Brain microvascular endothelial cell (primary cell): ENCODE results near the gene MAP2K4.
A peak's percentile ranks its signal among the peaks of the same experiment; 100 is the strongest.

Source experiments
- DNase-seq: peaks from one replicate; pipeline ENCODE4 v3.0.0-alpha.2; 2020
- H3K27ac ChIP-seq: fragments of 250-450 bp; sonication (Bioruptor Pico); 2 replicates; pipeline ENCODE4 v1.5.1; 2020; ENCODE audit warnings: mild to moderate bottlenecking, moderate library complexity
- H3K27me3 ChIP-seq: fragments of 250-450 bp; sonication (Bioruptor Pico); replicated peaks from 2 replicates; pipeline ENCODE4 v1.5.1; 2020; ENCODE audit warnings: mild to moderate bottlenecking
- H3K36me3 ChIP-seq: fragments of 250-450 bp; sonication (Bioruptor Pico); replicated peaks from 2 replicates; pipeline ENCODE4 v1.5.1; 2020; ENCODE audit warnings: mild to moderate bottlenecking
- H3K4me3 ChIP-seq: 2 replicates; pipeline ENCODE4 v1.5.1; 2011; ENCODE audit warnings: low read depth, mild to moderate bottlenecking, control low read depth, low read length, moderate library complexity
- in situ Hi-C: cut with HindIII; loops from 2 replicates; pipeline ENCODE4 v1.10.0; 2017; ENCODE audit warnings: low sequenced_read_pairs, low pct_ligation_motif_present
- TF ChIP-seq, protein P1 (sequence below): IDR thresholded peaks from 2 replicates; pipeline ENCODE4 v1.5.1; 2011; ENCODE audit warnings: low read depth, mild to moderate bottlenecking, moderate library complexity, low read length, control low read depth, inconsistent platforms; ENCODE audit errors: missing control alignments

MAP2K4 gene

GRCh38 chr17:12081720-12082119 is 61.0 kb downstream of the MAP2K4 start:
- TF ChIP-seq, protein P1, sequence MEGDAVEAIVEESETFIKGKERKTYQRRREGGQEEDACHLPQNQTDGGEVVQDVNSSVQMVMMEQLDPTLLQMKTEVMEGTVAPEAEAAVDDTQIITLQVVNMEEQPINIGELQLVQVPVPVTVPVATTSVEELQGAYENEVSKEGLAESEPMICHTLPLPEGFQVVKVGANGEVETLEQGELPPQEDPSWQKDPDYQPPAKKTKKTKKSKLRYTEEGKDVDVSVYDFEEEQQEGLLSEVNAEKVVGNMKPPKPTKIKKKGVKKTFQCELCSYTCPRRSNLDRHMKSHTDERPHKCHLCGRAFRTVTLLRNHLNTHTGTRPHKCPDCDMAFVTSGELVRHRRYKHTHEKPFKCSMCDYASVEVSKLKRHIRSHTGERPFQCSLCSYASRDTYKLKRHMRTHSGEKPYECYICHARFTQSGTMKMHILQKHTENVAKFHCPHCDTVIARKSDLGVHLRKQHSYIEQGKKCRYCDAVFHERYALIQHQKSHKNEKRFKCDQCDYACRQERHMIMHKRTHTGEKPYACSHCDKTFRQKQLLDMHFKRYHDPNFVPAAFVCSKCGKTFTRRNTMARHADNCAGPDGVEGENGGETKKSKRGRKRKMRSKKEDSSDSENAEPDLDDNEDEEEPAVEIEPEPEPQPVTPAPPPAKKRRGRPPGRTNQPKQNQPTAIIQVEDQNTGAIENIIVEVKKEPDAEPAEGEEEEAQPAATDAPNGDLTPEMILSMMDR: no peak
- H3K27ac ChIP-seq: no peak overlapping the region
- DNase-seq: no peak
- H3K36me3 ChIP-seq: peaks cover 3% of the 10 kb centered on the region
- in situ Hi-C loops: no loop called here
- no peaks in the 10 kb centered on the region for H3K27me3 ChIP-seq
- no peak overlapping the region for H3K4me3 ChIP-seq

DNA sequence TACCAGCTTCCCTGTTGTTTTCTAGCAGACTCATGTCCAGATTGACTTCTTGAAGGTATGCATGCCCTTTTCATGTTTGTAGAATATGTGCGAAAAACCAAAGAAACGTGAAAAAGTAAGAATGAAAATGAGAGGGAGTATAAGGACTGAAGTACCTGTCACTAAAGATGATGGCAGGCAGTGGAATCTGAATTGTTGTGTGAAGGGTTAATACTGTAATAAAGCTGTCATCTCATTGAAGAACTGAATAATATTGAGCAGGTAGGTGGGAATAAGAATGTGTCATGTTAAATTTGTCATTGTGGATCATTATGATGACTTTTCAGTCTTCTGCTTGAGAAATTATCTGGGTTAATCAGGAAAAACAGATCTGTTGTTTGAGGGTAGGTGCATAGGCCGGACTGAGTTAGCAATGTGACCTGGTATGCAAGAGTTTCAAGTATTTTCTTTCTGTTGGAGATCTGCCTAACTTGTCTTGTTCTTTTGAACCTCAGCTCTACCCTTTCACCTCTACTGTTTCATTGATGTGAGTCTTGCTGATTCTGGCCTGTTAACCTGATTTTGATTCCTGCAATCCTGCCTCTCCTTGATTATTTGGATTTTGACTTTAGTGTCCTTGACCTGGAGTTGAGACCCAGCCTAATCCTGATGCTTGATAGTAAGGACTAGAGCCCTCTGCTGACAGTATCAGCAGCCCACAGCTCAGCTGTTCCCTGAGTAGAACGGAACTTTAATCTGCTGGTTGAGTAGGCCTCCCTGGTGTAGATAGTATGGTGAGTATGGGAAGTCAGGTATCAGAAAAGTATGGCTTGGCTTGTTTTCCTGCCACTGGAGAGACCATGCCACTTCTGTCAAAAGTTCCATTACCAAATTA is 64.6 kb downstream of the MAP2K4 start:
- Histone ChIP-seq H3K4me3 (no peak overlapping the region), H3K27me3 (no peaks in the 10 kb centered on the region), H3K36me3 (no peaks in the 10 kb centered on the region), H3K27ac (no peak overlapping the region)
- TF ChIP-seq, protein P1: peak; percentile 27
- DNase-seq: no peak
- in situ Hi-C loops: no loop called here

DNA sequence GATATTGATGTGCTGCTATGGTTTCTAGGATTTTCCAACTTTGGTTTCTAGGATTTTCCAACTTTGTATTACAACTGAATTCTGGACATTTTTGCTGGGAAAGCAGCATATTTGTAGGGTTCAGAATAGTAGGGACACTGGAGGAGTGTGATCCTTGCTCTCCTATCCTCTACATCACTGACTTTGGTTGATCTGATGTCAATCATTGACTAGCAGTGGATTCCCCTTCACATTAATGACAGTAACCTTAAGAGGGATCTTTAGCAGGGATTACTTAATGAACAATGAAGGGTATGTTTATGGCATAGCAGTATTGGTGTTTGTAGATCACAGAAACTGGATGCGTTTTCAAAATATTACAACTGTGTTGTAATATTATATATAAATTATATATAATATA is 67.4 kb downstream of the MAP2K4 start:
- H3K27me3 ChIP-seq: no peaks in the 10 kb centered on the region
- no peak for DNase-seq
- H3K27ac ChIP-seq: no peak overlapping the region
- TF ChIP-seq, protein P1: no peak
- in situ Hi-C loops: no loop called here
- no peak overlapping the region for H3K4me3 ChIP-seq
- H3K36me3 ChIP-seq: no peaks in the 10 kb centered on the region

DNA sequence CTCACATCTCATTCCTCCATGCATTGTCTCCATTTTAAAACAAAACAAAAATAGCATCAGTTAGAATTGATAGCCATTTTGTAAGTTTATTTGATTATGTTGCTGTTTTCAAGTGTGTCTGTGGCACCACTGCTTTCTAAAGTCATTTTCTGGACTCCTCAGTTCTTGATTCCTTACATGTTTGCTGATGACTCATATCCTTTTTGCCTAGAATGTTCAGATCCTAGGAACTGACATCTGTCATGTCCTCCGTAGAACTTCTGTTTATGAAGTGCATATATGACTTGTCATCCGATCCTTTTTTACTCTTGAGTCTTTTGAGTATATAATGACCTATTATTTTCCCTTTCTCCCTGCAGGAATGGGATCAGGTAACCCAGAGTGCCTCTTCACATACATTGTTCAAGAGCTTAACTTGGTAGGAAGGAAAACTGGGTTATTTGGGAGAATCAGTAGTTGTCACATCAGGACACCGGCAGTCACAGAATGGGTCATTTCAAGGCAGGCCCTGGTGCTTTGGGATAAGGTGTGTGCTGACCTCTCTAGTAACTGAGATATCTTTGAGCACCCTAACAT is 69.2 kb downstream of the MAP2K4 start:
- Histone ChIP-seq H3K27ac (no peak overlapping the region), H3K36me3 (no peaks in the 10 kb centered on the region), H3K4me3 (no peak overlapping the region), H3K27me3 (no peaks in the 10 kb centered on the region)
- TF ChIP-seq, protein P1: no peak
- peak; percentile 62 for DNase-seq
- in situ Hi-C loops: no loop called here

- Histone ChIP-seq H3K27ac (no peak overlapping the region), H3K36me3 (no peaks in the 10 kb centered on the region), H3K4me3 (no peak overlapping the region), H3K27me3 (no peaks in the 10 kb centered on the region)
- in situ Hi-C loops: no loop called here
- DNase-seq: no peak
- TF ChIP-seq, protein P1: no peak
Measured at GRCh38 chr17:12094336-12094735, 73.7 kb downstream of the MAP2K4 start.

DNA sequence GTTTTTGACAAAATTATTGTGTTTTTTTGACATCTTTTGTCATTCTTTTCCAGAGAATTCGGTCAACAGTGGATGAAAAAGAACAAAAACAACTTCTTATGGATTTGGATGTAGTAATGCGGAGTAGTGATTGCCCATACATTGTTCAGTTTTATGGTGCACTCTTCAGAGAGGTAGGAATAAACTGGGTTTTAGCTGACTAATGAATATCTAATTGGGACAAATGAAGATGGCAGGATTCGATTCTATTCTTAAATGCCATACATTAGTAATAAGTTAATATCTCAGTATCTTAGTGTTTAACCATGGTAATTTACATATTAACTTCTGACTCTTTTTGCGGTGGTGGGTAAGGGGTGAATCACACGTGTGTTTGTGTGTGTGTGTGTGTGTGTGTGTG is 74.8 kb downstream of the MAP2K4 start:
- in situ Hi-C loops: no loop called here
- TF ChIP-seq, protein P1: no peak
- Histone ChIP-seq H3K36me3 (no peaks in the 10 kb centered on the region), H3K27ac (no peak overlapping the region), H3K27me3 (no peaks in the 10 kb centered on the region), H3K4me3 (no peak overlapping the region)
- no peak for DNase-seq
